ENCODE data around the gene WSCD2.

The WSCD2 gene

DNA sequence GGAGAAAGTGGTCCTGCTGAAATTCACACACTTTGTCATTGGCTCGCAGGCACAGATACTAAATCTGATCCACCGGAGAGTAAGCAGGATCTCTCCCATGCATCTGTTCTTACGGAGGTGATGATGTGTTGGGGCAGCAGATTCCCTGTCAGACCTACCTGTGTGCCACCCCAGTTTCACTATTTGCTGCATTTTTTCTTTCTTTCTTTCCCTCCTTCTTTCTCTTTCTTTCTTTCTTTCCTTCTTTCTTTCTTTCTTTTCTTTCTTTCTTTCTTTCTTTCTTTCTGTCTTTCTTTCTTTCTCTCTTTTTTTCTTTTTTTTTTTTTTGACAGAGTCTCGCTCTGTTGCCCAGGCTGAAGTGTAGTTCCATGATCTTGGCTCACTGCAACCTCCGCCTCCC, 37.4 kb downstream of the WSCD2 start:
- DNase-seq (ENCODE audit: low spot score): no peak

DNA sequence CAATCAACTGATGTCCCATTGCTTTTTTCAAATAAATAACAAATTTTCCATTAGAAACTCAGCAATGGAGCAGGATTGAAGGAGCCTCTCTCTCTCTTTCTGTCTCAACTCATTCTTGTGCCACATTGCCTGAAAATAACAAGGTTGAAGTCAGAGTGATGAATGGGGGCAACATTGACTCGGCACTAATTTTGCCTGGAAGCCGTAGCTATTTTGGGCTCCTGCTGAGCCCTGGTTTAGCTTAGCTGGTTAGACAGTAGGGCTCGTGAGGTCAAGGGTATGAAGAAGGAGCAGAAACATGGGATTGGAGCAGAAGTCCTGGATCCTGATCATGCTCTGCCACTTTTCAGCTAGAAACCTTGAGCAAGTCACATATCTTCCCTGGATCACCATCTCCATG, 38.9 kb downstream of the WSCD2 start:
- no peak for DNase-seq (ENCODE audit: low spot score)

DNA sequence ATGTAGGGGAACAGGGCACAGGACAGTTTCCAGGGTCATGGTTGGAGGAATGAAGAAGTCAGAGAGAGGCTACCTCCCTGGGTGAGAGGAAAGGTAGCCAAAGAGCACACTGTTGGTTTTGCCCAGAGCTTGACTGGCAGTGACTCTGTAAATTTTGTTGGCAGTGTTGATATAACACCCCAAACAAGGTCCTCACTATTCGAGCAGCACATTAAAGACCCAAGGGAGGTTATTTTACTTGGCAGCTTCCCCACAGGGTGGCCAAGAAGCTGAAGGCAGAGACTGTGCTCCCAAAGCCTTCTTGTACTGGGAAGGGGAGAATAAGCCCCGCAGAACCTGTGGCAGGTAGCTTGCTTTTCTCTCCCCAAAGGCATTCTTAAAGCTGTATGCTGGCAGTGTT, 40.6 kb downstream of the WSCD2 start:
- no peak for DNase-seq (ENCODE audit: low spot score)

DNA sequence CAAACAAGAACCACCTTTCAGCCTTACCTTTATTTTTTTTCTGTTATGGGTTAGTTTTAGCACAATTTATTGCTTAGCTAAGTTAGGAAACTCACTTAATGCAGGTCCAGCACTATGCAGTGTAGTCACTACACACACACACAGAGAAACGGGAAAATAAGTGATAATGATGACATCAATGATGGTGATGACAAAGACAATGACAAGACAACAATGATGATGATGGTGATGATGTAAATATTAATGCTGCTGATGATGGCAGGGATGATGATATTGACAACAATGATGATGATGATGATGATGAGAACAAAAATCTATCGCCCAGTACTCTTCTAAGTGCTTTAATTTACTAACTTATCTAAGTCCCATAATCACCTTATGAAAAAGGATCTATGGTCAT, 41.1 kb downstream of the WSCD2 start:
- DNase-seq (ENCODE audit: low spot score): no peak

DNA sequence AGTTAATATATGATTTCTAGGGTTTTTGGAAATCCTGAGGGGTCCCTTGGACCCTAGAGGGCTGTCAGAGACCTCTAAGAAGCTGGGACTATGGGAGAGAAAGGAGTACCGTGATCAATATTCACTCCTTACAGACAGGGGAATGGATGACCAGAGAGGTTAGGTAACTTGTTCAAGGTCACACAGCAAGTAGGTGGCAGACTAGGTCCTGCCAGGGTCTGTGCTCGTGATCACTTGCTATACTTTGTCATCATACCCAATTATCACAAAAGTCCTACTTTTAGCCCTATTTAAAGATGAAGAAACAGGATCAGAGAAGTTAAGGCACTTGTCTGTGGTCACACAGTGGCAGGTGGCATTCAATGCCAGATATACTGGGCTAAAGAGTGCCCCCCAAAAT, 42.9 kb downstream of the WSCD2 start:
- no peak for DNase-seq (ENCODE audit: low spot score)

DNA sequence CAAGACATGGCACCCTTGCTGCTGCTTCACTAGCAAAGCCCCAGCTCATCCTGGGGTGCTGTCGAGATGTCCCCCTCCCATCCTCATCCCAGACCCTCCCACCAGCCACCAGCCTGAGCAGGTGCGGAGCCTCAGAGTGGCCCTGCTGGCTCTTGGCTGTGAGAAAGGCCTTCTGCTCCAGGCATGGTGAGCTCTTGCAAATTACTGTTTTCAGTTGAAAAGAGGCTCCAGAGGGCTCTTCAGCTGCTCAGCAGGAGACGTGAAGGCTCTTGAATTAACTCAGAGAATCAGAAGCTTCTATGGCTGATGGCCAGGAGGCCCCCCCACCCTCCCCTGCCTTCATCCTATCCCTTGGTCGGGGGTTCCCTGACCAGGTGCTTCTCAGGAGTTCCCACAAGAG, 44.1 kb downstream of the WSCD2 start:
- no peak for DNase-seq (ENCODE audit: low spot score)

DNA sequence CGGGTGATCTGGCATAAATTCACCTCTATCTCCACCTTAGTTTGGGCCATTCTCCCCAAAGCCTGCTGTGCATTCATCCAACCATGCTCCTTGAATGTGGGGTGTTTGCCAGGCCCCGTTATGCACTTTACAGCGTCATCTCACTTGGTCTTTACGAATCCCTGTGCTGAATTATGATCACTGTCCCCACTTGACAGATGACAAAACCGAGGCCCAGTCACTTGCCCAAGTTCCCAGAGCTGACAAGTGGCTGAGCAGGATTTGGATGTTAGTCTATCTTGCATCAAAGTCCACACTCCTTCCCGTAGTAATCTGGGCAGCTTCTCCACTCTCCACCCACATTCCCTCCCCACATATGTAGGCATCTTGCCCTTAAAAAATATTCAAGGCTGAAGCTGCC, 44.8 kb downstream of the WSCD2 start:
- DNase-seq (ENCODE audit: low spot score): no peak

DNA sequence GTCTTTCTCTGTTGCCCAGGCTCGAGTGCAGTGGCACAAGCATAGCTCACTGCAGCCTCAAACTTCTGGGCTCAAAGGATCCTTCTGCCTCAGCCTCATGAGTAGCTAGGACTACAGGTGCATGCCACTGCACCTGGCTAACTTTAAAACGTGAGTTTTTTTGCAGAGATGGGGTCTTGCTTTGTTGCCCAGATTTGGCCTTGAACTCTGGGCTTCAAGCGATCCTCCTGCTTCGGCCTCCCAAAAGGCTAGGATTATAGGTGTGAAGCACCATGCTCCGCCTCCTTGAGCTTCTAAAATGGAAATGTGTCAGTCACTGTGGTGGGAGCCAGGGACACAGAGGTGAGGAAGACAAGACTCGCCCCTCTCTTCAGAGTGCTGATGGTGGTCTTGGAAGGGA, 45.6 kb downstream of the WSCD2 start:
- DNase-seq (ENCODE audit: low spot score): no peak

DNA sequence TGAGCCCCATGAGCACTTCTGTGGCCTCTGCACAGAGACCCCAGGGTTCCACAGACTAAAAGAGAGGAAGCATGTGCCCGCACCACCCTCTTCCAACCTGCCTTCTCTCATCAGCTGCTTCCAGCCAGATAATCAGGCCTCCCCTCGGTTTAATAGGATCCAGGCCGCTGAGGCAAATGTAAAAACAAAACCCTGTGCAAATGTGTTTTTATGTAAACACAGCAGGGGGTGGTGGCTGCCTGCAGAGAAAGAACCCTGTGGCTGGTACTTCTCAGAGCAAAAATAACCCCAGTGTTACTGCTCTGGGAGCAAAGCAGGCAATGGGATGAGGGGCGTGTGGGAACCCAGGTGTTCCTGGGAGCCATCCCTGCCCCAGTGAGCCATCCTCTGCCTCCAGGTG, 46.2 kb downstream of the WSCD2 start:
- DNase-seq (ENCODE audit: low spot score): no peak

DNA sequence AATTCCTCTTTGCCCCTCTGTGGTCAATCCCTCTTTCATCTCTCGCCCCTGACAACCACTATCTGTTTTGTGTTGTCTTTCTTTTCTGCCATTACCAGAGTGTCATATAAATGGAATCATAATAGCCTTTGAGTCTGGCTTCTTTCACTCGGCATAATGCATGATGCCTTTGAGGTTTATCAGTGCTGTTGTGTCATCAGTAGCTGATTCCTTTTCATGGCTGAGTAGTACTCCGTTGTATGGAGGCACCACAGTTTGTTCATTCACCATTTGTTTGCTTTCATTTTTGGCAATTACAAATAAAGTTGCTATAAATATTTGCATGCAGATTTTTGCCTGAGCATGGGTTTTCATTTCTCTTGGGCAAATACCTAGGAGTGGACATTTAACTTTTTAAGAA, 47.2 kb downstream of the WSCD2 start:
- DNase-seq (ENCODE audit: low spot score): no peak

DNA sequence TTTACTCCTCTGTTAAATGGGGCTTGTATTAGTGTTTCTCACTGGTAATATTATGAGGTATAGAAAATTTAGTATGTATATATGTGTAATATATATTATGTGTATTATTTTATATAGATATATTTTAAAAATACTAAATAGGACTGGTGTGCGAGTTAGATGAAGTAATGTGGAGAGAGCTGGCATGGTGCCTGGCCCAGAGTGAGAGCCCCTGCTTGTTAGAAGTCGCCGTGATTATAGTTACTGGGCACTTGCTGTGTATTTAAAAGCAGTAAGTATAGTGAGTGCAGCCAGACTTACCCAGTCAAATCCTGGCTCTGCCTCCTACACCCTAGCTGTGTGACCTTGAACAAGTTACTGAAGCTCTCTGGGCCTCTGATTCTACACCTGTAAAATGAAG, 48.0 kb downstream of the WSCD2 start:
- DNase-seq (ENCODE audit: low spot score): no peak

DNA sequence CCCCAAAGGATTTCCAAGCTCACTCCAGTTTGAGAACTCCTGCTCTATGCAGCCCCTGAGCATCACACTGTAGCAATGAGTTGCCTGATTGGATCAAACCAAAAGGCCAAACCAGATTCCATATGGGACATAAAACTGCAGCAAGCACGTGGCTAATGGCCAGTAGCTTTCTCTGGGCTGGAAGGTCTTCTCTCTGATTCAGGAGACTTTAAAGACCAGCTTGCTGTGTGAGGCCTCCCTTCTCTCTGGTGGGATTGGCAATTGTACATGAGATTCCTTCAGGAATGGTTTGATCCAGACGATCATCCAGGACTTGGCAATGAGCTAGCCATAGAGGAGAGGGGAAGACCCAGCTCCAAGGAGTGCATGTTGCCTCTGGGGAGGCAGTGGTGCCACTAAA, 50.2 kb downstream of the WSCD2 start:
- no peak for DNase-seq (ENCODE audit: low spot score)

DNA sequence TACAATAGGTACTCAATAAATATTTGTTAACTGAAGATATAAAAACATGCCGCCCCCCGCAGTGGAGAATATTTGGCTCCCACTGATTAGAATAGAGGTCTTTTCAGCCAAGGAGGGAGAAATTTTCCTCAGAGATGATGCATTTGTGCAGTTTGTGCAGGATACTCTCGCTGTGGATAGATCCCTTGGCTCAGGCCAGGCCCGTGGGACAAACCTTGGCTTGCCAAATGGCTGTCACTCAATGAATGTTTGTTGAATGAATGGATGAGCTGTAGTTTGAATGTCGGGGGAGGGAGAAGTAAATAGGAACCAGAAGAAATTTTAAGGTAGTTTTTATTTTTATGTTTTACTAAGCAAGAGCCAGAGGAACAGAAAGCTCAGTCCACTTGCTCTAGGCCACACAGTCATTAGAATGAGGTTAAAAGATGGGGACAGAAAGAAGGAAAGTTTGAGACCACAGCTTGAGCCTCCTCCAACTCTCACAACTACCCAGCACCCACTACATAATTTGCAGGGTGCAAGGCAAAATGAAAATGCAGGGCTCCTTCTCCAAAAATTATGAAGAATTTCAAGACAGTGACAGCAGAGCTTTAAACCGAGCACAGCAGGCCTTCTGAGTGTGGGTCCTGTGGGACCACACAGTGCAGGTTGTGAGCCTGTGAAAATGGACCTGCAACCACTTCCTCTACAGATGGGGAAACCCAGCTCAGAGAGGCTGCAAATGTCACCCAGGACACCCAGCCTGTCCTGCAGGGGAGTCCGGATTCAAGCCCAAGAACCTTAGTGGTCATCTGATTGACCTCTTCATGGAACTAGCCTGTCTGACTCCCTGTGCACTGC, 51.4 kb downstream of the WSCD2 start:
- DNase-seq (ENCODE audit: low spot score): no peak

DNA sequence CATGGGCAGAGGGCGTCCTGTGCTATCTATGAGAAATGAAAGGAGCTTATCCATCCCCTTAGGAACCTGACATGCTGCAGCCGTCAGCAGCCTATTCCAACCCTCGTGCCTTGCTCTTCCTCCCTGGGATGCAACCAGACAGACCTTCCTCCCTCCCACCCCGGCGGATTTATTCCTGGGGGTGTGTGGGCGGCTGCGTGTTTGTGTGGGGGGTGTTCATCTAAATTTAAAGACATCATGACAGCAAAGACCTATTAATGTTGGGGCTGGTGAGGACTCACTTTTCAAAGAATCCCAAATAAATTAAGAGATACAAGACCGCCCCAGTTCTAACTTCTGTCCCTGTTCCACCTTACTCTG, 52.0 kb downstream of the WSCD2 start:
- DNase-seq (ENCODE audit: low spot score): peak; percentile 76

DNA sequence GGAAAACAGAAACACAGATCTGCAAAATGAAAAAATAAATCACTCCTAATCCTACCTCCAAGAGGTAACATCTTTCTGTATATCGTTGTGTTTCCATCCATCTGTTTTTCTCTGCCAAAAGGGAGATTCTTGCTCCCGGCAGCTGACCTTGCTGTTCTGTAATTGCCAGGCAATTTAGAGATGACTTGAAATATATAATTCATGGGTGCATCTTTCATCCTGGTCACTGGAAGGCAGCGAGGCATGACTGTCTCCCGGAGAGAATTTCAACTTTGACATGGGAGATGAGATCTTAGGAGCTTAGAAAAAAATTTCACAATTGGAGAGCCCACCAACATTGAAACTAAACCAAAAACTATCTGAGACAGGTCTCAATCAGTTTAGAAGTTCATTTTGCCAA, 53.0 kb downstream of the WSCD2 start:
- DNase-seq (ENCODE audit: low spot score): no peak

DNA sequence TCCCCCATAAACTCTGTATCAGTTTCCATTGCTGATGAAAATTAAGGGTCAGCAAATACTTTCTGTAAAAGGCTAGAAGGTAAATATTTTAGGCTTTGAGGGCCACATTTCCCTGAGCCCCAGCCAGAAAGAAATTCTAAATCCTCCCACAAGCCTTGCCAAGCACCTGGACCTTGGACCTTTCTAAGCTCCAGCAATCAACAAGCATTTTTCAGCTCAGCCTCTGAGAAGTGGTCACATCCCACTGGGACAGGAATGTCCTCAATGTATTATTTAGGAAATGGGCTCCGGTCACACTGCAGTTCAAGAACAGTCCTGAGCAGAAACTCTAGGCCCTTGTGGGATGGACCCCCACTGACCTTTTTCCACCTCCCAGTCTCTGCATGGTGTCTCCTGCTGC, 55.9 kb downstream of the WSCD2 start:
- DNase-seq (ENCODE audit: low spot score): no peak

DNA sequence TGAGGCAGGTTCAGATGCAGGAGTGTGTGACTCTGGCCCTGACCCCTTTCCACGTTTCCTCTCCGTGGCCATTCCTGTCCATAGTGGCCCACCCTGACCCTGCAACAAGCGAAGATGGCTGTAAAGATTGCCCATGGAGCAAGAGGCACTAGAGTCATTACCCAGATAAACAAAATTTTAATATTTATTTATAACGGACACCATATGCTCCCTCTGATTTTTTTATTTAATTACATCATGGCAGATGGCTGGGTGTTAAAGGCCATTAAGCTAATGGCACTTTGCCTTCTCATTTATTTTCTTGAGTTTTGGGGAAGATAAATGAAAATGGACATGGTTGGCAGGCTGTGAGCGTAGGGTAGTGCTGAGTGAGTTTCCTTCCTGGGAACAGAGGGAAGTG, 58.7 kb downstream of the WSCD2 start:
- DNase-seq (ENCODE audit: low spot score): no peak

DNA sequence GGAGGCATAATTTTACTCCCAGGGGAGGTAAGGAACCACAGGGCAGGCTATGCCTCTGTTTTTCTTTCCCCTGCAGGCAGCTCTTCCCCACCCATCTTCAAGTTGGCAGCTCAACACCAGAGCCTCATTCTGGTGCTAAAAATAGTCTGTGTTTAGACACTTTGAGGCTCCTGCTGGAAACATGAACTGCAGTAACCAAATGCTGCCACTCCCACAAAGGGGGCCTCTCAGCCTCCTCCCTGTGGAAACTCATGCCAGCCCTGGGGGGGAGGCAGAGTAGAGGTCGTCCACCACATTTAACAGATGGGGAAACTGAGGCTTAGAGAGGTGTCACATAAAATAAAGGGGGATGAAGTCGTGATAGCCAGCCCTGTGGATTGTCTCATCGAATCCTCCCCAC, 61.4 kb downstream of the WSCD2 start:
- no peak for DNase-seq (ENCODE audit: low spot score)

DNA sequence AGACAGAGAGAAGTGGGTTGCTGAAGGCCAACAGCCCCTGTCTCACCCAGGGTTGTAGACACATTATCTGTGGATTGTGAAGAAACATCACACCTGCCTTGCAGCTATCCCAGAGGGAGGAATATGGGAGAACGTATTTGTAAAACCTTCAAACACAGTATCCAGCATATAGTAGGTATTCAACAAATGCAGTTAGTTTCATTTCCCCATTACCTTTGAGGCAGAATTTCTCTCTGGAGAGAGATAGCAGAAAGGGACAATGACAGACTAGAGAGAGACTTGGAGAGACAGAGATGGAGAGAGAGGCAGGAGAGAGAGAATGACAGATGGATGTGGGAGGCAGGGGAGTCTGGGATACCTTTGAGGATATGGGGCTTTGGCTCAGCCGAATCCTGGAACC, 62.0 kb downstream of the WSCD2 start:
- DNase-seq (ENCODE audit: low spot score): no peak

DNA sequence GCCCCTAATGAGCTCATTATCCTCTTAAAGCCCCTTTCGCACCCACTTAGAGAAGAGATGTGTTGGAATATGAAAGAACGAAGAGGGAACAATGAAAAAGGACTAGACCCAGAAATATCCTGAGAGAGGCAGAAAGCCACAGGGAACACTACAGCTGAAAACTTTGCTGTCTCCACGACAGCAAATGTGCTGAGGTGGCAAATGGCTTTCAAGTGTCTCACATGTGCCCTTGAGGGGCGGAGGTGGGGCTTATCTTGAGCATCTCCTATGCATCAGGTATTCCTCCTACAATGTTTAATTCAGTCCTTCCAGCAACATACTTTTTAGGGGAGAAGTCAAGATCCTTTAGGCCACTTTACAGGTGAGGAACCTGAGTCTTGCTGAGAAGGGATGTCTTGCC, 62.9 kb downstream of the WSCD2 start:
- no peak for DNase-seq (ENCODE audit: low spot score)

DNA sequence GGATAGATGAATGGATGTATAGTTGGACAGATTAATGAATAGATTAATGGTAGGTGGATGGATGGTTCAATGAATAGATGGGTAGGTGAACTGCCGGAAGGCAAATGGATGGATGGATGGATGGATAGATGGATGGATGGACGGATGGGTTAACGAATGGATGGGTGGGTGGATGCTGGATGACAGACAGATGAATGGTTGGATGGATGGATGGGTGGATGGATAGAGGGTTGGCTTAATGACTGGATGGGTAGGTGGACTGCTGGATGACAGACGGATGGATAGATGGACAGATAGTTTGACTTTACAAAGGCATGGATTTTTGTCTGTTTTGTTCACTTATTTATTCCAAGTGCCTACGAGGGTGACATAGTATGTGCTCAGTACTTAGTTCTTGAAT, 64.4 kb downstream of the WSCD2 start:
- DNase-seq (ENCODE audit: low spot score): no peak

DNA sequence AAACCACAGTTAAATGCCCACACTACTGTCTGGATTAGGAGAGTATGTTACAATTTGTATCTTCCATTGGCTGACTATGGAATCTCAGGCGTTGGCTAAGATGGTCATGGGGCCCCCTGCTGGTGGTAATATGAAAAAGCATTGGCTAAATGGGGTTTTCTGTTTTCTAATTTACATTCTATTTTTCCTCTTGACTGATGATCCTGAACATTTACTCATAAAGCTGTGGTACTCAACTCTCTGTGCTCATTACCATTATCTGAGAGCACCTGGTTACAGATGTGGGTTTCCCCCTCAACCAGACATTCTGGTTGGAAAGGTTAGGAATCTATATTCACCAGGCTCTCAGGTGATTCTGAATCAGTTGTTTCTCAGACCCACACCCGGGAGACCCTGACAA, 64.8 kb downstream of the WSCD2 start:
- no peak for DNase-seq (ENCODE audit: low spot score)

DNA sequence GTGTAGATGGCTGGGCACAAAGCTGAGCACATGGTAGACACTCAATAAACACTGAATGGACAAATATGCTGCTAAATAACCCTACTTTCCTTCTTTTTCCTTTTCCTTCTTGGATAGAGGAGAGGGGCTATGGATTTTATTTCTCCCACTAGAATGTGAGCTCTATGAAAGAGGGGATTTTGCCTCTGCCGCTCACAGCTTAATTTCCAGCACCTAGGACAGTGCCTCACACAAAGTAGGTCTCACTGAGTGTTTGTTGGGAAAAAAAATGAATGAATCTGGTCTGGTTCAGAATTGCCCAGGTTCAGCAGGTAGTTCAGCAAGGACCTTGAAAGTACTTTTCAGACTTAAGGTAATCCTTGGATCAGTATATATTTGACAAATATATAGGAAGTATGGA, 65.5 kb downstream of the WSCD2 start:
- no peak for DNase-seq (ENCODE audit: low spot score)

DNA sequence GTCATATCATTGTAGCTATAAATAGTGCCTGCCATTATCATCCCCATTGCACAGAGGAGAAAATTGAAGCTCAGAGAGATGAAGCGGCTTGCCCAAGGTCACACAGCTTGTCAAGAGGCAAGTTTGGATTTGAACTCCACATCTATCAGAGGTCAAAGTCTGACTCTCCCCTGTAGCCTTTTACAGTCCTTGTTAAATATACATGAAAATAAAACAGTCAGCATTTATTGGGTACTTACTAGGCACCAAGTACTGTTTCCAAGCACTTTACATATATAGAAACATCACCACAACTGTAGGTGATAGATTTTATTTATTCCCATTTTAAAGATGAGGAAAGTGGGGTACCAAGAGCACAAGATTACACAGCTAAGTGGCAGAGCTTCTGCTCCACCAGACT, 67.2 kb downstream of the WSCD2 start:
- DNase-seq (ENCODE audit: low spot score): no peak

DNA sequence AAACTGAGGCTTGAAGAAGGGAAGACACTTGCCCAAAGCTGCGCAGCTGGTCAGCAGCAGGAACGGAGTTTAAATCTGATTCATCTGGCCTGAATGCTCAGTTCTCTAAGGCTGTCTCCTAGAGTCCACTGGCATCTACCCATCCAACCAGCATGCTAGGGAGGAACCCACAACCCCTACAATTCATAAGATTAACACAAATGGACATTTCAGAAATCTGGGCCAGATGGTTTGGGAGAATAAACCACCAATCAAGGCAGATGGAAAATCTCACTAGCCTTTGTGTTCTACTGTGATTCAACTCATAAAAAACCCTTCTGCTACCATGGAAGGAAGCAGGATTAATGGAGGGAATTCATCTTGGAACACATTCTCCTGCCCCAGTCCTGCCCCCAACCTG, 67.8 kb downstream of the WSCD2 start:
- DNase-seq (ENCODE audit: low spot score): no peak
